ENCODE measurements around the gene UBTD2.

Gene UBTD2

GRCh38 chr5:172252501-172252900 is 31.1 kb downstream of the UBTD2 start:
- ATAC-seq (ENCODE audit: insufficient read depth, low read depth) (no peak), DNase-seq (no peak)
- Histone ChIP-seq H3K27ac (ENCODE audit: low read length) (no peak overlapping the region), H3K79me2 (ENCODE audit: insufficient read depth, low read length) (peaks cover 28% of the 10 kb centered on the region), H3K9ac (ENCODE audit: low read depth, low read length) (no peak overlapping the region), H4K20me1 (ENCODE audit: insufficient read depth, low read length) (no peaks in the 10 kb centered on the region), H3K27me3 (ENCODE audit: insufficient read depth, low read length, poor library complexity) (no peaks in the 10 kb centered on the region), H3K4me1 (ENCODE audit: insufficient read depth, low read length) (no peaks in the 10 kb centered on the region), H3K9me3 (ENCODE audit: insufficient read depth, low read length, severe bottlenecking) (peaks cover 15% of the 10 kb centered on the region), H3K36me3 (ENCODE audit: insufficient read depth, low read length) (peaks cover 12% of the 10 kb centered on the region), H3K4me3 (ENCODE audit: low read depth in 1 of 2, low read length in 2 of 2) (no peak overlapping the region), H2AFZ (ENCODE audit: low read depth, low read length) (no peak overlapping the region), H3K4me2 (ENCODE audit: insufficient read depth, low read length) (no peak overlapping the region)
- no peak for TF ChIP-seq EZH2 (IDR thresholded peaks at IDR 0.05; ENCODE audit: borderline replicate concordance, low read depth, low read length, severe bottlenecking)
- no peak for TF ChIP-seq CTCF (IDR thresholded peaks at IDR 0.05; ENCODE audit: borderline replicate concordance, extremely low read depth, low read length, poor library complexity, severe bottlenecking)

- H3K4me2 ChIP-seq (ENCODE audit: insufficient read depth, low read length), result no peak overlapping the region
- peaks cover 12% of the 10 kb centered on the region for H3K36me3 ChIP-seq (ENCODE audit: insufficient read depth, low read length)
- H3K4me1 ChIP-seq (ENCODE audit: insufficient read depth, low read length), result no peaks in the 10 kb centered on the region
- peaks cover 6% of the 10 kb centered on the region; the same call in 1 of the 2 replicates for H4K20me1 ChIP-seq (ENCODE audit: insufficient read depth, low read length)
- no peak overlapping the region for H3K27ac ChIP-seq (ENCODE audit: low read length)
- DNase-seq (no peak), ATAC-seq (ENCODE audit: insufficient read depth, low read depth) (no peak)
- no peak for TF ChIP-seq CTCF (IDR thresholded peaks at IDR 0.05; ENCODE audit: borderline replicate concordance, extremely low read depth, low read length, poor library complexity, severe bottlenecking)
- no peak for TF ChIP-seq EZH2 (IDR thresholded peaks at IDR 0.05; ENCODE audit: borderline replicate concordance, low read depth, low read length, severe bottlenecking)
- peaks cover 15% of the 10 kb centered on the region for H3K9me3 ChIP-seq (ENCODE audit: insufficient read depth, low read length, severe bottlenecking)
- H3K79me2 ChIP-seq (ENCODE audit: insufficient read depth, low read length), result peaks cover 37% of the 10 kb centered on the region
- H3K4me3 ChIP-seq (ENCODE audit: low read depth in 1 of 2, low read length in 2 of 2), result no peak overlapping the region
- H2AFZ ChIP-seq (ENCODE audit: low read depth, low read length), result no peak overlapping the region
- H3K27me3 ChIP-seq (ENCODE audit: insufficient read depth, low read length, poor library complexity), result no peaks in the 10 kb centered on the region
- H3K9ac ChIP-seq (ENCODE audit: low read depth, low read length), result no peak overlapping the region
Observed at GRCh38 chr5:172251419-172251818, 32.1 kb downstream of the UBTD2 start.

GRCh38 chr5:172248637-172249036 is 34.9 kb downstream of the UBTD2 start:
- Histone ChIP-seq H3K9ac (ENCODE audit: low read depth, low read length) (no peak overlapping the region), H3K27me3 (ENCODE audit: insufficient read depth, low read length, poor library complexity) (no peaks in the 10 kb centered on the region), H3K36me3 (ENCODE audit: insufficient read depth, low read length) (no peaks in the 10 kb centered on the region; the same call in 1 of the 2 replicates), H3K4me3 (ENCODE audit: low read depth in 1 of 2, low read length in 2 of 2) (no peak overlapping the region), H3K4me2 (ENCODE audit: insufficient read depth, low read length) (no peak overlapping the region), H3K27ac (ENCODE audit: low read length) (no peak overlapping the region), H3K4me1 (ENCODE audit: insufficient read depth, low read length) (no peaks in the 10 kb centered on the region), H3K79me2 (ENCODE audit: insufficient read depth, low read length) (peaks cover 54% of the 10 kb centered on the region), H4K20me1 (ENCODE audit: insufficient read depth, low read length) (peaks cover 6% of the 10 kb centered on the region; the same call in 1 of the 2 replicates), H3K9me3 (ENCODE audit: insufficient read depth, low read length, severe bottlenecking) (peaks cover 11% of the 10 kb centered on the region), H2AFZ (ENCODE audit: low read depth, low read length) (no peak overlapping the region)
- no peak for ATAC-seq (ENCODE audit: insufficient read depth, low read depth)
- TF ChIP-seq CTCF (IDR thresholded peaks at IDR 0.05; ENCODE audit: borderline replicate concordance, extremely low read depth, low read length, poor library complexity, severe bottlenecking) (no peak), EZH2 (IDR thresholded peaks at IDR 0.05; ENCODE audit: borderline replicate concordance, low read depth, low read length, severe bottlenecking) (no peak)
- DNase-seq, result no peak

GRCh38 chr5:172245703-172246125 is 37.9 kb downstream of the UBTD2 start:
- no peaks in the 10 kb centered on the region for H3K27me3 ChIP-seq (ENCODE audit: insufficient read depth, low read length, poor library complexity)
- H3K36me3 ChIP-seq (ENCODE audit: insufficient read depth, low read length), result no peaks in the 10 kb centered on the region
- no peak for TF ChIP-seq EZH2 (IDR thresholded peaks at IDR 0.05; ENCODE audit: borderline replicate concordance, low read depth, low read length, severe bottlenecking)
- TF ChIP-seq CTCF (IDR thresholded peaks at IDR 0.05; ENCODE audit: borderline replicate concordance, extremely low read depth, low read length, poor library complexity, severe bottlenecking), result no peak
- peaks cover 47% of the 10 kb centered on the region for H3K79me2 ChIP-seq (ENCODE audit: insufficient read depth, low read length)
- H2AFZ ChIP-seq (ENCODE audit: low read depth, low read length), result no peak overlapping the region
- no peak overlapping the region for H3K27ac ChIP-seq (ENCODE audit: low read length)
- H3K4me3 ChIP-seq (ENCODE audit: low read depth in 1 of 2, low read length in 2 of 2), result no peak overlapping the region
- H3K4me1 ChIP-seq (ENCODE audit: insufficient read depth, low read length), result no peaks in the 10 kb centered on the region
- no peak for DNase-seq
- H3K9ac ChIP-seq (ENCODE audit: low read depth, low read length), result no peak overlapping the region
- no peak for ATAC-seq (ENCODE audit: insufficient read depth, low read depth)
- no peak overlapping the region for H3K4me2 ChIP-seq (ENCODE audit: insufficient read depth, low read length)
- peaks cover 9% of the 10 kb centered on the region; the same call in 1 of the 2 replicates for H4K20me1 ChIP-seq (ENCODE audit: insufficient read depth, low read length)
- H3K9me3 ChIP-seq (ENCODE audit: insufficient read depth, low read length, severe bottlenecking), result no peaks in the 10 kb centered on the region
